BJ (cell line): Measurements from ENCODE around the gene IL23A. TPM values are rescaled to one million over a fixed set of nuclear protein-coding genes. Genes with fewer than 3 reads are reported as not detected.

ENCODE experiments used
- CTCF ChIA-PET: fragments of 350-600 bp; formaldehyde crosslinking; extraction: SDS; loops from one replicate; lab custom pipeline; 2021; ENCODE audit warnings: antibody characterized with exemption, inconsistent platforms; lab: Yijun Ruan, JAX
- POLR2A ChIA-PET: fragments of 300-600 bp; sonication (Branson Sonifier 250); formaldehyde crosslinking; extraction: SDS; loops from one replicate; lab custom pipeline; 2021; ENCODE audit warnings: antibody characterized with exemption; lab: Charles Lee
- DNase-seq: peaks from one replicate; pipeline ENCODE4 v3.0.0-alpha.2; 2011; ENCODE audit warnings: low read depth
- H3K27me3 ChIP-seq: 2 replicates; pipeline ENCODE4 v1.6.0; 2011; ENCODE audit warnings: low read length; ENCODE audit not compliant: control insufficient read depth, insufficient read depth
- H3K36me3 ChIP-seq: 2 replicates; pipeline ENCODE4 v1.5.1; 2011; ENCODE audit warnings: low read length; ENCODE audit not compliant: control insufficient read depth, insufficient read depth
- H3K4me3 ChIP-seq: 2 replicates; pipeline ENCODE4 v1.5.1; 2011; ENCODE audit warnings: low read depth, mild to moderate bottlenecking, control low read depth, low read length
- CTCF ChIP-seq: IDR thresholded peaks from 2 replicates; pipeline ENCODE4 v1.5.1; 2011; ENCODE audit warnings: low read depth, mild to moderate bottlenecking, control low read depth, inconsistent platforms, low read length, moderate library complexity; ENCODE audit not compliant: insufficient read depth
- polyA plus RNA-seq: library from polyadenylated mRNA; depleted of rRNA; stranded (reverse); fragments of >200 nt; gene quantifications from 2 replicates; pipeline ENCODE4 v1.2.3, GENCODE V29; 2011

IL23A gene
- polyA plus RNA-seq, 1 experiment = 0.12 TPM

- CTCF ChIA-PET = interaction anchor here (1.2 kb wide), 1 partner anchor 10 kb away, joined by 3 read pairs; the partner anchor contains the start of gene CNPY2
- peaks cover 19% of the 10 kb centered on the region for H3K36me3 ChIP-seq
- POLR2A ChIA-PET = no interaction called here
Observed at GRCh38 chr12:56326126-56326525, 12.6 kb upstream of the IL23A start.

GRCh38 chr12:56326533-56326932, 12.2 kb upstream of the IL23A start:
- ChIA-PET POLR2A (no interaction called here), CTCF (interaction anchor here (1.2 kb wide), 1 partner anchor 11 kb away, joined by 3 read pairs; the partner anchor contains the start of gene CNPY2)
- no peak overlapping the region for H3K4me3 ChIP-seq
- peaks cover 19% of the 10 kb centered on the region for H3K36me3 ChIP-seq
- TF ChIP-seq CTCF = no peak
- no peaks in the 10 kb centered on the region for H3K27me3 ChIP-seq
- no peak for DNase-seq

More at GRCh38 chr12:56326126-56326525, 12.6 kb upstream of the IL23A start:
- no peak for TF ChIP-seq CTCF
- Histone ChIP-seq H3K27me3 (no peaks in the 10 kb centered on the region), H3K4me3 (no peak overlapping the region)
- DNase-seq = no peak

- H3K27me3 ChIP-seq = no peaks in the 10 kb centered on the region
- no peak for TF ChIP-seq CTCF
- DNase-seq = no peak
- H3K4me3 ChIP-seq = no peak overlapping the region
- peaks cover 9% of the 10 kb centered on the region for H3K36me3 ChIP-seq
- ChIA-PET CTCF (no interaction called here), POLR2A (no interaction called here)
Observed at GRCh38 chr12:56330936-56331490, 7.7 kb upstream of the IL23A start.

GRCh38 chr12:56332512-56333196, 6.0 kb upstream of the IL23A start:
- peaks cover 1% of the 10 kb centered on the region; the same call in 1 of the 2 replicates for H3K36me3 ChIP-seq
- H3K4me3 ChIP-seq = peak overlapping the region; percentile 48
- ChIA-PET CTCF (interaction anchor here (1.0 to 2.1 kb wide), 5 partner anchors 10 to 132 kb away, joined by 3 to 5 read pairs (median 4); partner anchors contain the start of gene APOF), POLR2A (interaction anchor here (0.7 kb wide), 1 partner anchor 229 kb away, joined by 5 read pairs; no protein-coding TSS in a partner anchor)
- no peak for DNase-seq
- no peak for TF ChIP-seq CTCF
- no peaks in the 10 kb centered on the region for H3K27me3 ChIP-seq

GRCh38 chr12:56333197-56333678, 5.4 kb upstream of the IL23A start:
- DNase-seq = no peak
- H3K4me3 ChIP-seq = peak overlapping the region; percentile 48
- CTCF ChIA-PET = interaction anchor here (0.6 to 2.1 kb wide), 11 partner anchors 10 to 305 kb away, joined by 3 to 8 read pairs (median 4); partner anchors contain the start of genes APOF and STAT2

More at GRCh38 chr12:56333197-56333678, 5.4 kb upstream of the IL23A start:
- Histone ChIP-seq H3K36me3 (no peaks in the 10 kb centered on the region; the same call in 1 of the 2 replicates), H3K27me3 (no peaks in the 10 kb centered on the region)
- TF ChIP-seq CTCF = no peak
- POLR2A ChIA-PET = interaction anchor here (0.7 to 1.0 kb wide), 3 partner anchors 18 to 229 kb away, joined by 3 to 5 read pairs (median 4); partner anchors contain the start of gene CNPY2
